GM19455 (cell line): ENCODE data around the gene SH2D2A.

ENCODE experiments used
- ATAC-seq: cut with Tn5 transposase; IDR thresholded peaks from one replicate; pipeline ENCODE4 v1.9.1; 2021; ENCODE audit not compliant: unreplicated experiment

The SH2D2A gene

GRCh38 chr1:156848461-156849150 lies 32.0 kb upstream of the SH2D2A start:
- no peak for ATAC-seq

- ATAC-seq: no peak
These were observed 31.2 kb upstream of the SH2D2A start for GRCh38 chr1:156847591-156848460.

DNA sequence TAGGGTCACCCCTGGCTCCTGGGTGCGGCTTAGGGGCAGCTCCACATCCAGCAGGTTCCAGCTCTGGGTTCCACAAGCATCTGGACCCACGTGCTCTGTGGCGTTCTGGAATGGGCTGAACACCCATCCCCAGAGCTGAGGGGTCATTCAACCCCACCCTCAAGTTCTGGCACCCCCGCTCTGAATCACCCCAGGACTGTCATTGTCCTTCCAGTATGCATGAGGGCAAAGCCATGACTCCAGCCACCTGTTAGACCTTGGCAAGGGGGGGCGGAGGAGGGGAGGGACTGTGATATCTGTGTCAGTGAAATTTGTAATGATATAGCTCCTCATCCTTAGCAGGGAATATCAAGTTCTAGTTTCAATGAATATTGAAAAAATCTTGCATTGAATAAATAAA lies 30.0 kb upstream of the SH2D2A start:
- no peak for ATAC-seq

GRCh38 chr1:156845953-156846545 lies 29.4 kb upstream of the SH2D2A start:
- no peak for ATAC-seq

DNA sequence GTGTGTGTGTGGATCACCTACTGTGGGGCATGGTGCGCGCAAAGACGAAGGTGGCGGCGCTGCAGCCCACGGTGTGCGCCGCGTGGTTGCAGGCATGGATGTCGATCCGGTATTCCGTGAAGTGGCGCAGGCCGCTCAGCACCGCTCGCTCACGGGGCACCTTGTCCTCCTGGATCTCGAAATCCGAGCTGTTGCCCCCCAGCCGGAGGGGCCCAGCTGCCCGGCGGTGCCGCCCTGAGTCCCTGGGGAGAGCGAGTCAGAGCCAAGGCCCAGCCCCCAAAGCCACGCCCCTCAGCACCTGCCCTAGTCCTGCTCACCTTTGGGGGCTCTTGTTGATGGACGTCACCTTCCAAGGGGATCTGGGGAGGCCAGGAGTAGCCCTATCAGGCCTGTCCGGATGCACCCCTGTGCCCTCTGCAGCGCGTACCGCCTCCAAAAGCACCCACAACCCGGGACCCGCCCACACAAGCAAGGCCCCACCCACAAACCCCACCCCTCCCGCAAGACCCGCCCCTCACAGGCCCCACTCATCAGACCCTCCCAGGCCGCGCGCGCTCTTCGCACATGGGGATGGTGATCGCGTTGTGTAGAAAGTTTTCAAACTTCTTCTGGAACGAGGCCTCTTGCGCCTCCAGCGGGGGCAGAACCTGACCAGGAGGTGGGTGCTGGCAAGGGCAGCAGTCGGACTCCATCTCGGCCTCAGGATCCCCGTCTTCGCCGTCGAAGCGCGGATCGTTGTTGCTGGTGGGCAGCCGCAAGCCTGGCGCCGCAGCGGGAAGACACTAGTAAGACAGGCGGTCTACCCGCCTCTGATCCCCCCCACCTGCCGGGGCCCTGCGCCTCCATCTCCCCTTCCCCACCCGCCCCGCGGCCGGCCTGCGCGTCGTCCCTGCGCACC lies 28.7 kb upstream of the SH2D2A start:
- no peak for ATAC-seq

DNA sequence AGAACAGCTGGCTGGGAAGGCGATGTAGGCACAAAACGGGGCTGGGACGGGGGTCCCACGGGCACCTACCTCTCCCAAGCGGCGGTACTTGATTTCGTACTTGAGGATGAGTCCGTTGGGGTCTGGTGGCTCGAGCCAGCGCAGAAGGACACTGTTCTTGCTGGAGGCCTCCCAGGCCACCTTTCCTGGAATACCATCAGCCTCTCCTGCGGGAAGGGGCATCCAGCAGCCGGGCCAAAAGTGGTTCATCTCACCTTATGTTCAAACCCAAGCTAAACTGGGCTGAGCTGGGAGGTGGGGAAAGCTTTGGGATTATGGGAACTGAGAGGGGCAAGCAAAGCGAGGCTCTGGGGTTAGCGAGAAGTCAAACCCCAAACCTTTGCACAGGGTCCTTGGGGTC lies 28.0 kb upstream of the SH2D2A start:
- ATAC-seq: no peak

DNA sequence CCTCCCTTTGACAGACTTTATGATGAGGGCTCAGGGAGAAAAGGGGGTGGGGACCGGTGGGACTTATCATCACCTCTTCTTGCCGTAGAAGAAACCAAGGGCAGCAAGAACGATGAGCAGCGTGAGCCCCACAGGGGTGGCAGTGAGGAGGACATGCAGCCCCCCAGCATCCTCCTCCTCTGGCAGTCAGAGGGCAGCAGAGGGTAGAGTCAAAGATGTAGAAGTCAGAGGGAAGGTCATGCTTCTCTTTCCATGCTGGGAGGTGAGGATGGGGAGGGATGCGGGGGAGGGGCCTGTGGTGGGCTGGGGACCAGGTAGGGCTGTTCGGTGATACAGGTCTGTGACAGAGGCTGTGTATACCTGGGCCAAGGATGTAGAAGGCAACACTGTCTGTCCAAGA lies 27.5 kb upstream of the SH2D2A start:
- no peak for ATAC-seq

- ATAC-seq: no peak
These were observed 26.1 kb upstream of the SH2D2A start for GRCh38 chr1:156842618-156843300.

DNA sequence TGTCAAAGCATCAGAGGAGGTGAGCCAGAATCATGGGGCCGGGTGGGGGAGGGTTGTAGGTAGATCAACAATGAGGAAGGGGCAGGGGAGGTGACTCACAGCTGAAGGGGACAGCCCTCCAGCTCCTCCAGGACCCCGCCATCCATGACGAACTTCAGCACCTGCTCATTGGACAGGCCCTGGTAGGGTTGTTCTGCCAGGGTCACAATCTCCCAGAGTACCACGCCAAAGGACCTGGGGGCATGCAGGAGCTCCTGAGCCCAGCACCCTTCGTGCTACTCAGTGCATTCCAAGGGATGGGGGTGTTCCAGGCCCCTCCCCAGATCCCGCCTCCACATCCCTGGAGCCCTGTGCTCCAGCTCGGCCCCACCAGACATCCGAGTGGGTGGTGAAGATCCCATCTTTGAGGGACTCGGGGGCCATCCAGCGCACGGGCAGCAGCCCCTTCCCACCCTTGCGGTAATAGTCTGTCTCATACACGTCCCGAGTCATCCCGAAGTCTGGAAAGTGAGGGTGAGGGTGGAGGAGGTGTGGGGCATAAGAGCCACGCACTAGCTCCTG lies 24.7 kb upstream of the SH2D2A start:
- no peak for ATAC-seq

DNA sequence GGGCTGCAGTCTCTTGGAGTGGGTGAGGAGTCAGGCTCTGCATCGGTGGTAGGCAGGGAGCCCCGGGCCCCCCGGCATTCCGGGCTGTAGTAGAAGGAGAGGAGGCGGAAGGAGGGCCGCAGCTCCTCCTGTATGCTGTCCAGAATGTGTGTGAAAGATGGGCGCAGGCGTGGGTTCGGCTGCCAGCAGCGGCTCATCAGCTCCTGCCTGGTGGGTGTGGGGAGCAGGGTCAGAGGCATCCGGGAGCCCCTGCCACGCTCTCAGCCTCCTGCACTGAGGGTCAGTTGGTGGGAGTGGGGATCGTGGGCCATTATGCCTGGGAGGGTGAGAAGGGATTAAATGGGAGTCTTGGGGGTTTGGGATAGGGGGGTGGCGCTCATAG lies 24.2 kb upstream of the SH2D2A start:
- no peak for ATAC-seq

DNA sequence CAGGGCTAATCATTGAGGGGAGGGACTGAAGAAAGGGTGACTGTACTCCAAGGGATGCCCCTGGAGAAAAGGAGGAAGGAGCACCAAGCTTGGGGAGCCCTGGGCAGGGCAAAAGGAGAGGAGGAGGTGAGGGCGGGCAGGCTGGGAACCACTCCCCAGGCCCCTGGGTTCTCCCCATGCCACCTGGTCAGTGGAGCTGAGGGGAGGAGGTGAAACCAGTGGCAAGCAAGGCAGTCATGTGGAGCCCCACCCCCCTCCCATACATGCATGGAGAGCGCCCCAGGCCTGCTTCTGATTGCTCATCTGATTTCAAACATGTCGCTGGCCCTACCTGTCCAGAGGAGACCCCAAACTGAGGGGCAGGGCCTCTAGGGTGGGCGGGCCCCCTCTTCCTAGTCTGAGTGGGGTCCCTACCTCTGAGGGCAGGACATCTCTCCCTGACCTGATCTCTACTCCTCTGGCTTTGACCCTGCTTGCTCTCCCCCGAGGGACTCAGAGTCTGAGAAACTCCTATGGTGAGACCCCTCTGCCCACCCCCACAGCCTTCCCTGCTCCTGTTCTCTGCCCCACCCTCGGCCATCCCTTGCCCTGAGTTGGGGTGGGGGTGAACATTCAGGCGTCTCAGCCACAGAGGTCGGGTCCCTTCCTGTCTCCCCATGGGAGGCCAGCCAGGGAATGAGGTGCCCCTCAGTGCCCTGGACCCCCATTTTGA lies 23.7 kb upstream of the SH2D2A start:
- no peak for ATAC-seq

DNA sequence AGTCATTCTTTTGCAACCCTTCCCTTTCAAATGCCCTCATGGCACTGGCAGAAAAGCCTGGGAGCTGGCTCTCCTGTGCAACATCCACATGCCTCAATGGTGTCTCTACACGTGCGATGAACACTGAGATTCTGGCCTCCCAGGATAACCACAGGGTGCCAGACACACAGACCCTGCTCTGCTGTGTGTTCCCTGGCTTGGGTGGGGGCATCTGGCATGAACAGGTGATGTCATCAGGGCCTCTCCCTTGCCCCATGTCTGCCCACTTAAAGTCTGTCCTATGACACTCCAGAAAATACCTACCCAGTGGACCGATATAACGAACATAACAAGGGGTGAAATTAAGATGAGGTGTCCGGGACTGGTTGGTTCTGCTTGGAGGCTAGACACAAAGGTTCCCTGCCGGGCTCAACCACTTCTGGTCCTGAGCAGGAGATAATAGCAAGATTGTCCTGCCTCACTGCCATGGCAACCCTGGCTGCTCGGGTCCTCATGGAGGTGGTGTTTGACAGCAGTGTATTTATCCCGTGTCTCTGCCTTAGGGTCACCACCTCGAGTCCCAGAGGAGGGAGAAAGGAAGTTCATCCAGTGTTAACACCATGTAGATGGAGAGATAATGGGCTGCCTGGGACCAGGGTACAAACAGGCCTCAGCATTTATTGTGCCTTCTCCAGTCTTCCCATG lies 22.9 kb upstream of the SH2D2A start:
- no peak for ATAC-seq

DNA sequence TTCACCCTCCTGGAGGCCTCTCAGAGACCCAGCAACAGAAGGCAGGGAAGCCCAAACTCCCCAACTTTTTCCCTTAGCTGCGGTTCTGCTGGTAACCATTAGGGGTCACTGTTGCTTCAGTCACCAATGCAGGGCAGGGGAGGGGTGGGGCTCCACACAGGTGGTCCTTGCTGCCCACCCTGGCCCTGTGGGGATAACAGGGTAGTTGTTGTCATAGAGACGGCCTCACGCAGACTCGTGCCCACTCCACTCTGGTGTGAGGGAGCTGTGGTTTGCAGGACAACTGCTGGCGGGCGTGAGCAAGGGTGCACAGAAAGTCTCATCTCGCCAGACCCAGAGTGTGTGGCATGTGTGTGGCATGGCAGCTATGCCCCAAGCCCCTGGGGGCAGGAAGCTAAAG lies 22.3 kb upstream of the SH2D2A start:
- ATAC-seq: no peak

GRCh38 chr1:156836892-156837291 lies 20.2 kb upstream of the SH2D2A start:
- ATAC-seq: no peak

DNA sequence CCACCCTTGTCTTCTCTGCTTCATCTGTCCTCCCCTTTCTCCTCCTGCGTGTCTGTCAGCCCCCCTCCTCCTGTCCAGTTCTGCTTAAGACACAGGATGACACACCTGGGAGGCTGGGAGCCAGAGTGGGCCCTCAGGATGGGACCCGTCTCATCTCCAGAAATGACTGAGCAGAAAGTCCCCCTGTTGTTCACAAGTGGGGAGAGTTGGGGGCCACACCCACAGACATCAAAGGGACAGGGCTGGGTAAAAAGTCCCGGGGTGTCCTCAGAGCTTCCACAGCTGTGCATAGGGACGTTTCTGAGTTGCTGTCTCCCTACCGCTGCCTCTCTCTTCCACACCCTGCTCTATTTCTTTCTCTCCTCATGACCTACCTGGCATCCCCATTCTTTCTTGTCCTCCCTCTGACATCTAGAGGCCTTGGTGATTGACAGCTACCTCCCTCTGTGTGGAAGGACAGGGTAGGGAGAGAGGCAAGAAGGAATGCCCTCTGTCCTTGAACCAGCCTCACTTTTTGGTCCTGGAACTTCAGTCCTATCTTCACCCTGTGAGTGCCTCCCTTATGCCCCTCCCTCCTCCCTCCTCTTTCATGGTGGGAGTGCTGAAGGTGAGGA lies 19.5 kb upstream of the SH2D2A start:
- ATAC-seq: no peak

- ATAC-seq: no peak
These were observed 17.7 kb upstream of the SH2D2A start for GRCh38 chr1:156834322-156834721.

GRCh38 chr1:156833603-156834002 lies 17.0 kb upstream of the SH2D2A start:
- no peak for ATAC-seq

DNA sequence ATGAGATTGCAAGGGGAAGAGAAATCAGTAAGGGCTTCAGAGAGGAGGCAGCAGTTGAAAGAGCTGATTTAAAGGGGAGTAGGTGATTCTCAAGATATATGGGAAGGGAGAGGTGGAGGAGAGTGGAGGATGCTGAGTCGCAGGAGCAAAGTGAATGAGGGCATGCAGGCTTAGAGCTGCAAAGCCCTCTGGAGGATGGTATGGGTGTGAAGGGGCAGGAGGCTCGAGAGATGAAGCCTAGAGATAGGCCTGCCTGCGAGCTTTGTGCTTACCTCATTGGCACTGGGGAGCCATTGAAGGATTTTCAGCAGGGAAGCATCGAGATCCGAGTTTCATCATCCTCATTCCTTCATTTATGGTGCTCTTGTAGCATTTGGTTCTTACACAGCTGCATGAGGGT lies 15.8 kb upstream of the SH2D2A start:
- no peak for ATAC-seq
